K562 (cell line): ENCODE measurements around the gene MARCHF3. TPM values are rescaled to one million over a fixed set of nuclear protein-coding genes. Genes with fewer than 3 reads are reported as not detected.

ENCODE experiments used
- EGR1 ChIP-seq: fragments of 450-650 bp; conservative IDR thresholded peaks from 2 replicates; pipeline ENCODE4 v1.6.1; 2017; ENCODE audit warnings: mild to moderate bottlenecking
- KDM2B ChIP-seq: fragments of 250-450 bp; sonication (Bioruptor Pico); IDR thresholded peaks from 2 replicates; pipeline ENCODE4 v1.8.0; 2021; ENCODE audit warnings: mild to moderate bottlenecking, moderate library complexity
- MXD1 ChIP-seq: fragments of 250-450 bp; sonication (Bioruptor Pico); IDR thresholded peaks from 2 replicates; pipeline ENCODE4 v1.8.0; 2021; ENCODE audit warnings: borderline replicate concordance, mild to moderate bottlenecking, moderate library complexity; ENCODE audit not compliant: poor library complexity, severe bottlenecking
- NFIC ChIP-seq: fragments of 450-650 bp; IDR thresholded peaks from 2 replicates; pipeline ENCODE4 v1.6.1; 2017; ENCODE audit warnings: mild to moderate bottlenecking, inconsistent platforms
- PHF8 ChIP-seq: fragments of 200-600 bp; sonication (generic); IDR thresholded peaks from 2 replicates; pipeline ENCODE4 v1.6.1; 2012; ENCODE audit warnings: mixed run types, mild to moderate bottlenecking, inconsistent platforms, low read length, moderate library complexity, borderline replicate concordance
- SIN3A ChIP-seq, 2 experiments: fragments of 150-350 bp in 1 of 2; IDR thresholded peaks; 2 replicates each; pipeline ENCODE4 v1.6.1; 2011 to 2016; ENCODE audit warnings: borderline replicate concordance in 2 of 2, low read depth in 2 of 2, low read length in 2 of 2, mild to moderate bottlenecking in 2 of 2, moderate library complexity in 2 of 2; ENCODE audit not compliant: control insufficient read depth in 1 of 2
- SMARCC2 ChIP-seq: fragments of 450-650 bp; IDR thresholded peaks from 2 replicates; pipeline ENCODE4 v1.6.1; 2017; ENCODE audit warnings: antibody characterized with exemption, moderate library complexity, mild to moderate bottlenecking, low read depth
- SUPT5H ChIP-seq: fragments of 450-650 bp; IDR thresholded peaks from 2 replicates; pipeline ENCODE4 v1.6.1; 2016
- TCF7L2 ChIP-seq: fragments of 150-350 bp; IDR thresholded peaks from 2 replicates; pipeline ENCODE4 v1.6.1; 2016; ENCODE audit warnings: low read depth, mild to moderate bottlenecking, low read length, moderate library complexity
- TFE3 ChIP-seq: fragments of 450-650 bp; formaldehyde crosslinking; IDR thresholded peaks from 2 replicates; pipeline ENCODE4 v1.4.0; 2020; ENCODE audit warnings: mild to moderate bottlenecking, mixed read lengths
- ZBTB11 ChIP-seq, 3 experiments: fragments of 200-800 bp in 1 of 3; fragments of 250-450 bp in 1 of 3; fragments of 450-650 bp in 1 of 3; sonication (Bioruptor Pico) in 1 of 3; sonication (Bioruptor generic) in 1 of 3; formaldehyde crosslinking in 1 of 3; IDR thresholded peaks; 2 replicates each; pipeline versions ENCODE4 v1.6.1 to v1.8.0; 2016 to 2022; ENCODE audit warnings: mild to moderate bottlenecking in 2 of 3, missing genetic modification characterization in 2 of 3, missing compliant biosample characterization in 1 of 3, moderate library complexity in 1 of 3
- ZBTB17 ChIP-seq: fragments of 450-650 bp; formaldehyde crosslinking; IDR thresholded peaks from 2 replicates; pipeline ENCODE4 v1.4.0; 2020; ENCODE audit warnings: mild to moderate bottlenecking
- ZBTB26 ChIP-seq: fragments of 450-650 bp; formaldehyde crosslinking; IDR thresholded peaks from 2 replicates; pipeline ENCODE4 v1.4.0; 2022; ENCODE audit warnings: missing genetic modification characterization
- ZBTB33 ChIP-seq: sonication (generic); formaldehyde crosslinking; IDR thresholded peaks from 2 replicates; pipeline ENCODE4 v1.8.1; 2023; ENCODE audit warnings: mild to moderate bottlenecking, missing genetic modification reagents
- ZKSCAN1 ChIP-seq: fragments of 150-350 bp; IDR thresholded peaks from 2 replicates; pipeline ENCODE4 v1.6.1; 2016; ENCODE audit warnings: low read depth, low read length
- ZNF253 ChIP-seq: fragments of 250-450 bp; sonication (Bioruptor Pico); conservative IDR thresholded peaks from 2 replicates; pipeline ENCODE4 v1.6.1; 2021; ENCODE audit warnings: mild to moderate bottlenecking
- ZNF507 ChIP-seq: conservative IDR thresholded peaks from 2 replicates; pipeline ENCODE4 v1.6.1; 2017; ENCODE audit warnings: missing genetic modification characterization, missing compliant biosample characterization
- ZNF785 ChIP-seq: fragments of 250-450 bp; sonication (Bioruptor Pico); IDR thresholded peaks from 2 replicates; pipeline ENCODE4 v1.4.0; 2020; ENCODE audit warnings: mild to moderate bottlenecking
- polyA plus RNA-seq, 8 experiments: library from polyadenylated mRNA; depleted of rRNA in 4 of 8; stranded (reverse) in 5 of 8; unstranded in 3 of 8; fragments of >200 nt; fragmentation: Nextera tagmentation in 2 of 8; fragmentation: Illumina TruSeq in 1 of 8; extraction: Ambion mirVana in 2 of 8; extraction: Trizol in 1 of 8; gene quantifications; 2 replicates each; pipeline versions ENCODE4 v1.2.1 to v1.2.3, GENCODE V29; 2011 to 2014; ENCODE audit warnings: inconsistent platforms in 1 of 8, missing spikeins in 1 of 8
- total RNA-seq, 7 experiments: library from RNA; depleted of rRNA in 6 of 7; stranded (reverse); fragments of >200 nt in 6 of 7; fragmentation: Illumina TruSeq in 2 of 7; extraction: Trizol in 2 of 7; gene quantifications; 2 replicates each; pipeline versions ENCODE4 v1.2.1 to v1.2.3, GENCODE V29; 2011 to 2021; ENCODE audit warnings: low replicate concordance in 1 of 7

The MARCHF3 gene
- total and polyA plus RNA-seq, 9 of the 15 experiments (the other 6 are each of a cell fraction or from before 2014, with no cell fraction given) = 5.6 to 37.4 (median 16.5) TPM

- TF ChIP-seq TFE3 (CRISPR knock-in tag) = no peak
- no peak for TF ChIP-seq KDM2B (CRISPR knock-in tag)
- TF ChIP-seq TCF7L2 = no peak
- TF ChIP-seq PHF8 = no peak
- TF ChIP-seq SIN3A (IDR thresholded peaks at IDR 0.05; ENCODE audit: borderline replicate concordance in 2 of 2, control insufficient read depth in 1 of 2, low read depth in 2 of 2, low read length in 2 of 2) = no peak
- no peak for TF ChIP-seq ZBTB26 (CRISPR knock-in tag)
- TF ChIP-seq MXD1 = peak; percentile 29
- no peak for TF ChIP-seq ZKSCAN1
- TF ChIP-seq NFIC = peak; percentile 48; the same call in 1 of the 2 replicates
- no peak for TF ChIP-seq SMARCC2
- TF ChIP-seq EGR1 = no peak
- TF ChIP-seq ZNF507 (tag) = no peak
- no peak for TF ChIP-seq ZBTB11 (CRISPR knock-in tag; IDR thresholded peaks at IDR 0.05)
- peak; percentile 71; the same call in 1 of the 2 replicates for TF ChIP-seq ZBTB33
- no peak for TF ChIP-seq ZNF253 (CRISPR knock-in tag)
- no peak for TF ChIP-seq ZBTB17
- no peak for TF ChIP-seq ZNF785
- 0 out of 2 replicates have a peak, but pooled peaks have one; percentile 48 for TF ChIP-seq SUPT5H
Observed at GRCh38 chr5:126864042-126864688, 166.2 kb downstream of the MARCHF3 start (continued).
